Hepatocyte (in vitro differentiated cells): ENCODE data around the gene CENPP. TPM values are rescaled to one million over a fixed set of nuclear protein-coding genes. Genes with fewer than 3 reads are reported as not detected.

Experiments
- DNase-seq: peaks from one replicate; pipeline ENCODE4 v3.0.0-alpha.2; 2016; ENCODE audit warnings: low spot score
- H2AFZ ChIP-seq: fragments of 200-600 bp; sonication (generic); 2 replicates; pipeline ENCODE4 v1.6.0; 2016; ENCODE audit warnings: antibody characterized with exemption, mild to moderate bottlenecking
- H3K27ac ChIP-seq: fragments of 200-600 bp; sonication (generic); 2 replicates; pipeline ENCODE4 v1.5.1; 2016; ENCODE audit warnings: mild to moderate bottlenecking
- H3K27me3 ChIP-seq: fragments of 200-600 bp; sonication (generic); 2 replicates; pipeline ENCODE4 v1.6.1; 2016
- H3K36me3 ChIP-seq: fragments of 200-600 bp; sonication (generic); replicated peaks from 2 replicates; pipeline ENCODE4 v1.5.1; 2016; ENCODE audit warnings: low read depth; ENCODE audit not compliant: insufficient read depth
- H3K4me1 ChIP-seq: fragments of 200-600 bp; sonication (generic); 2 replicates; pipeline ENCODE4 v1.5.1; 2016; ENCODE audit warnings: mild to moderate bottlenecking, moderate library complexity; ENCODE audit not compliant: insufficient read depth
- H3K4me2 ChIP-seq: fragments of 200-600 bp; sonication (generic); 2 replicates; pipeline ENCODE4 v1.6.0; 2016
- H3K4me3 ChIP-seq: fragments of 200-600 bp; sonication (generic); 2 replicates; pipeline ENCODE4 v1.5.1; 2016; ENCODE audit warnings: mild to moderate bottlenecking
- H3K79me2 ChIP-seq: fragments of 200-600 bp; sonication (generic); 2 replicates; pipeline ENCODE4 v1.6.0; 2017; ENCODE audit warnings: mild to moderate bottlenecking
- H3K9me2 ChIP-seq: fragments of 200-600 bp; sonication (generic); replicated peaks from 2 replicates; pipeline ENCODE4 v1.6.0; 2017; ENCODE audit warnings: mild to moderate bottlenecking; ENCODE audit not compliant: insufficient read depth
- H3K9me3 ChIP-seq: fragments of 200-600 bp; sonication (generic); 2 replicates; pipeline ENCODE4 v1.5.1; 2016; ENCODE audit warnings: low read depth, mild to moderate bottlenecking
- H4K20me1 ChIP-seq: fragments of 200-600 bp; sonication (generic); 2 replicates; pipeline ENCODE4 v1.6.0; 2016; ENCODE audit warnings: mild to moderate bottlenecking; ENCODE audit not compliant: insufficient read depth, poor library complexity, severe bottlenecking
- EZH2 ChIP-seq: fragments of 200-600 bp; sonication (generic); IDR thresholded peaks from 2 replicates; pipeline ENCODE4 v1.6.1; 2016; ENCODE audit warnings: antibody characterized with exemption, mild to moderate bottlenecking, borderline replicate concordance
- EZH2phosphoT487 ChIP-seq: fragments of 200-600 bp; sonication (generic); IDR thresholded peaks from one replicate; pipeline ENCODE4 v1.6.1; 2018; ENCODE audit warnings: antibody characterized with exemption, mild to moderate bottlenecking, low read depth, moderate library complexity; ENCODE audit not compliant: unreplicated experiment, severe bottlenecking
- WGBS: methylation state at CpG from one replicate; pipeline ENCODE4 v1.1.6; 2016; ENCODE audit warnings: low lambda C conversion rate; ENCODE audit errors: missing lambda C conversion rate; 5-methylcytosine and 5-hydroxymethylcytosine counted together
- polyA plus RNA-seq: library from polyadenylated mRNA; unstranded; fragments of >200 nt; fragmentation: Nextera tagmentation; extraction: Ambion mirVana; gene quantifications from 2 replicates; pipeline ENCODE4 v1.2.1, GENCODE V29; 2016
- total RNA-seq: library from RNA; depleted of rRNA; stranded (reverse); fragments of >200 nt; gene quantifications from 2 replicates; pipeline ENCODE4 v1.2.3, GENCODE V29; 2014
- TF ChIP-seq, protein P1 (sequence below): fragments of 200-600 bp; sonication (generic); IDR thresholded peaks from 2 replicates; pipeline ENCODE4 v1.5.1; 2016; ENCODE audit warnings: antibody characterized with exemption, mild to moderate bottlenecking; ENCODE audit not compliant: poor library complexity

The CENPP gene
- total and polyA plus RNA-seq, 2 experiments from 2014 or later = 5.1 to 5.9 TPM

DNA sequence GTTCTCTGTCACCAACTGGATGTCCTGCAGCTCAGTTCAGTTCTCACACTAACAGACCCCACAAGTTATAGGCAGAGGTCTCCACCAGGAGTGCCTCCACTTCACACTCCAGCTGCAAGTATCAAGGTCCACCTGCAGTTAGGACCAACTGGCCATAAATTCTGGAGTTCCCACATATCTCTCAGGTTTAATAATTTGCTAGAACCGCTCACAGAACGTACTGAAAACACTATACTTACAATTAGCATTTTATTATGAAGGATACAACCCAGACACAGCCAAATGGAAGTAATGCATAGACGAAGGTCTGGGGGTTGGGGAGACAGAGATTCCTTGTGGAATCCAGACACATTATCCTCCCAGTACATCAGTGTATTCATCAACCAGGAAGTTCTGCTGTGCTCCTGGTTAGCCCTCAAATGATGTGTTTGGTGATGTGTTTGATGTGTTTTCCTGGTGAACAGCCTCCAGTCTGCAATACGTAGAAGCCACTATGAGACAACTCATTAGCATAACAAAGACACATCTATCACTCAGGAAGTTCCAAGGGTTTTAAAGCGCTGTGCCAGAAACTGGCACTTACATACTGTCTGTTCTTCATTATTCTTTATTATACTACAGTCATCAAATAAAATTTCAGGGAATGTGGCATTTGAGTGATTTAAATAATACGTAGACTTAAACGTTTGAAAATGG lies 53.3 kb downstream of the CENPP start:
- no peaks in the 10 kb centered on the region for H3K9me2 ChIP-seq
- WGBS = 48% methylated on average over 7 of the region's 7 CpGs
- H3K9me3 ChIP-seq = no peaks in the 10 kb centered on the region
- TF ChIP-seq, protein P1, sequence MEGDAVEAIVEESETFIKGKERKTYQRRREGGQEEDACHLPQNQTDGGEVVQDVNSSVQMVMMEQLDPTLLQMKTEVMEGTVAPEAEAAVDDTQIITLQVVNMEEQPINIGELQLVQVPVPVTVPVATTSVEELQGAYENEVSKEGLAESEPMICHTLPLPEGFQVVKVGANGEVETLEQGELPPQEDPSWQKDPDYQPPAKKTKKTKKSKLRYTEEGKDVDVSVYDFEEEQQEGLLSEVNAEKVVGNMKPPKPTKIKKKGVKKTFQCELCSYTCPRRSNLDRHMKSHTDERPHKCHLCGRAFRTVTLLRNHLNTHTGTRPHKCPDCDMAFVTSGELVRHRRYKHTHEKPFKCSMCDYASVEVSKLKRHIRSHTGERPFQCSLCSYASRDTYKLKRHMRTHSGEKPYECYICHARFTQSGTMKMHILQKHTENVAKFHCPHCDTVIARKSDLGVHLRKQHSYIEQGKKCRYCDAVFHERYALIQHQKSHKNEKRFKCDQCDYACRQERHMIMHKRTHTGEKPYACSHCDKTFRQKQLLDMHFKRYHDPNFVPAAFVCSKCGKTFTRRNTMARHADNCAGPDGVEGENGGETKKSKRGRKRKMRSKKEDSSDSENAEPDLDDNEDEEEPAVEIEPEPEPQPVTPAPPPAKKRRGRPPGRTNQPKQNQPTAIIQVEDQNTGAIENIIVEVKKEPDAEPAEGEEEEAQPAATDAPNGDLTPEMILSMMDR = no peak
- DNase-seq = peak; percentile 16
- peak overlapping the region; percentile 60 for H3K4me2 ChIP-seq
- H2AFZ ChIP-seq = peak overlapping the region; percentile 38
- no peak overlapping the region for H3K4me3 ChIP-seq
- H3K79me2 ChIP-seq = no peaks in the 10 kb centered on the region
- H3K27ac ChIP-seq = peak overlapping the region; percentile 69
- peaks cover 17% of the 10 kb centered on the region for H3K4me1 ChIP-seq
- no peaks in the 10 kb centered on the region for H3K36me3 ChIP-seq
- H4K20me1 ChIP-seq = no peaks in the 10 kb centered on the region
- H3K27me3 ChIP-seq = no peaks in the 10 kb centered on the region

DNA sequence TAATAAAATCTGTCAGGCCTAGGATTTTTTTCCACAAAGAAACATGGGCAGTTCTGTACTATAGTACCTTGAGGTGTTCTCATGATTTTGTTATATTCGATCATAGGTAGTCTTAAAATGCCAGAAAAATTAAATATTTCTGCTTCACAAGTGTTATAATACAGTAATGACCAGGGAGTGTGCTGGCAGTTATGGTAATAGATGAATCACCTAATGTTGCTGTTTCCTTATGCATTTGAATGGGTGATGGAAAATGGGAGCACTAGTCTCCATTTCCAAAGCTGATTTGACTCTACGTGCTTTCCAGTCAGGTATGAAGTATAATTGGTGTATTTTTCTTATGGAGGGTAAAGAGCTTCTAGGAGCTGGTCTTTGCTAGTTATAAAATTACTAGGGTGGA lies 54.9 kb downstream of the CENPP start:
- Histone ChIP-seq H3K9me3 (no peaks in the 10 kb centered on the region), H3K4me2 (no peak overlapping the region), H3K27me3 (no peaks in the 10 kb centered on the region), H3K4me3 (no peak overlapping the region), H3K36me3 (no peaks in the 10 kb centered on the region), H3K4me1 (peaks cover 17% of the 10 kb centered on the region), H3K79me2 (no peaks in the 10 kb centered on the region), H3K27ac (no peak overlapping the region), H4K20me1 (no peaks in the 10 kb centered on the region), H2AFZ (no peak overlapping the region), H3K9me2 (no peaks in the 10 kb centered on the region)
- TF ChIP-seq EZH2phosphoT487 = no peak
- TF ChIP-seq EZH2 = no peak
- TF ChIP-seq, protein P1 = no peak
- no peak for DNase-seq
- WGBS = 100% methylated on average over 2 of the region's 2 CpGs

DNA sequence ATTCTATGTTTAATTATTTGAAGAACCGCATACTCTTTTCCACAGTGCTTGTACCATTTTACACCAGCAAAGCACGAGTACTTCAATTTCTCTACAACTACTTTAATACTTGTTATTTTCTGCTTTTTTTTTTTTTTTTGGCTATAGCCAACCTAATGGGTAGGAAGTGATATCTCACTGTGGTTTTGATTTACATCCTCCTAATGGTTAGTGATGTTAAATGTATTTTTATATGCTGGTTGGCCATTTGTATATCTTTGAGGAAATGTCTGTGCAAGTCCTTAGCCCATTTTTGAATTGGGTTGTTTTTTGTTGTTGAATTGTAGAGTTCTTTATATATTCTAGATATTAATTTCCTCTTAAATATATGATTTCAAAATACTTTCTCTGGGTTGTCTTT lies 56.0 kb downstream of the CENPP start:
- Histone ChIP-seq H3K4me2 (no peak overlapping the region), H3K4me3 (no peak overlapping the region), H3K9me2 (no peaks in the 10 kb centered on the region), H3K27me3 (no peaks in the 10 kb centered on the region), H3K79me2 (no peaks in the 10 kb centered on the region), H3K4me1 (peaks cover 17% of the 10 kb centered on the region), H3K9me3 (no peaks in the 10 kb centered on the region), H3K36me3 (no peaks in the 10 kb centered on the region), H2AFZ (no peak overlapping the region), H4K20me1 (no peaks in the 10 kb centered on the region), H3K27ac (no peak overlapping the region)
- TF ChIP-seq, protein P1 = no peak
- no peak for TF ChIP-seq EZH2phosphoT487
- no peak for TF ChIP-seq EZH2
- DNase-seq = no peak
- 92% methylated on average over 2 of the region's 2 CpGs for WGBS

DNA sequence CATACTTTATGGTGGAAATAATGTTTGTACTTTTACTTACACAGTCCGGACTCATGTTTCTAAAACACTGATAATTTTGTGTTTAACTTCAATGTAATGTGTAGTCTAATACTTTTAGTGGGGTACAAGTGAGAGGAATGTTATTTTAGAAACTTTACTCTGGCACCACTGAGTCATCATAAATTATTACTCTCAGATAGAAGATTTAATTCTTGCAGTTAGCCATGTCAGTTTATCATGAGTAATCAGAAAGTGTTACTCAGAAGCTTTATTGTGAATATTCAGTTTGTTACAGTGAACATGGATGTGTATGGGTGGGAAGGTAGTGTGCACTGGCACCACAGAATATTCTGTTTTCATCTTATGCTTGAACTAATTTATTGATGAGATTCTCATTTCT lies 58.6 kb downstream of the CENPP start:
- Histone ChIP-seq H3K4me1 (peaks cover 4% of the 10 kb centered on the region), H3K36me3 (no peaks in the 10 kb centered on the region), H3K4me2 (no peak overlapping the region), H2AFZ (no peak overlapping the region), H3K9me2 (no peaks in the 10 kb centered on the region), H3K27ac (no peak overlapping the region), H3K79me2 (no peaks in the 10 kb centered on the region), H4K20me1 (no peaks in the 10 kb centered on the region), H3K4me3 (no peak overlapping the region), H3K27me3 (no peaks in the 10 kb centered on the region), H3K9me3 (no peaks in the 10 kb centered on the region)
- 85% methylated on average over 1 of the region's 1 CpG for WGBS
- TF ChIP-seq, protein P1 = no peak
- no peak for DNase-seq
